Esophagus squamous epithelium (tissue), 5 donors: Measurements from ENCODE around the gene GCK. TPM values are rescaled to one million over a fixed set of nuclear protein-coding genes. Genes with fewer than 3 reads are reported as not detected.

Source experiments
- DNase-seq: peaks from one replicate; lab custom pipeline; 2025; lab: John Stamatoyannopoulos, UW
- H3K27ac ChIP-seq, 4 donors: fragments of 200-600 bp; sonication (generic); one replicate each; pipeline ENCODE4 v1.5.1; 2016 to 2019; ENCODE audit warnings: mild to moderate bottlenecking in 1 of 4
- H3K27me3 ChIP-seq, 4 donors: fragments of 200-600 bp; sonication (generic); 1 replicate in 3 of 4; 2 replicates in 1 of 4; pipeline versions ENCODE4 v1.5.1 to v1.6.0; 2017 to 2021; ENCODE audit warnings: antibody characterized with exemption in 1 of 4
- H3K36me3 ChIP-seq, 3 donors: fragments of 200-600 bp; sonication (generic); one replicate each; pipeline ENCODE4 v1.5.1; 2016 to 2019
- H3K4me1 ChIP-seq, 3 donors: fragments of 200-600 bp; sonication (generic); one replicate each; pipeline ENCODE4 v1.5.1; 2017 to 2019
- H3K4me3 ChIP-seq, 4 donors: fragments of 200-600 bp; sonication (generic); 1 replicate in 3 of 4; 2 replicates in 1 of 4; pipeline ENCODE4 v1.5.1; 2016 to 2019; ENCODE audit warnings: mild to moderate bottlenecking in 2 of 4, moderate library complexity in 1 of 4
- H3K9me3 ChIP-seq, 3 donors: fragments of 200-600 bp; sonication (generic); one replicate each; pipeline ENCODE4 v1.5.1; 2016 to 2019
- POLR2A ChIP-seq, 4 donors: fragments of 450-650 bp; IDR thresholded peaks; one replicate each; pipeline ENCODE4 v1.6.1; 2017; ENCODE audit warnings: antibody characterized with exemption in 4 of 4, mild to moderate bottlenecking in 4 of 4, moderate library complexity in 3 of 4
- WGBS, 2 donors: methylation state at CpG; one replicate each; pipeline ENCODE4 v1.1.5; 2018; 5-methylcytosine and 5-hydroxymethylcytosine counted together
- intact Hi-C: fragments of 100-400 bp; cut with DNase I; formaldehyde crosslinking; loops from one replicate; pipeline ENCODE4 v1.15.0; 2022
- total RNA-seq, 4 donors: library from RNA; depleted of rRNA; stranded (reverse); fragments of >200 nt; gene quantifications; one replicate each; pipeline ENCODE4 v1.1.0, GENCODE V29; 2016
- TF ChIP-seq, protein P1 (sequence below), 6 experiments: fragments of 450-650 bp in 4 of 6; fragments of 200-600 bp in 2 of 6; sonication (generic) in 2 of 6; IDR thresholded peaks; one replicate each; pipeline ENCODE4 v1.5.1; 2016 to 2019; ENCODE audit warnings: antibody characterized with exemption in 6 of 6, mild to moderate bottlenecking in 4 of 6, moderate library complexity in 4 of 6
- donor health status: DM: yes; HTN: yes; CAD: no.

GCK gene
- total RNA-seq, 4 donors from 2014 or later, result 0.38 TPM; not detected in 3

DNA sequence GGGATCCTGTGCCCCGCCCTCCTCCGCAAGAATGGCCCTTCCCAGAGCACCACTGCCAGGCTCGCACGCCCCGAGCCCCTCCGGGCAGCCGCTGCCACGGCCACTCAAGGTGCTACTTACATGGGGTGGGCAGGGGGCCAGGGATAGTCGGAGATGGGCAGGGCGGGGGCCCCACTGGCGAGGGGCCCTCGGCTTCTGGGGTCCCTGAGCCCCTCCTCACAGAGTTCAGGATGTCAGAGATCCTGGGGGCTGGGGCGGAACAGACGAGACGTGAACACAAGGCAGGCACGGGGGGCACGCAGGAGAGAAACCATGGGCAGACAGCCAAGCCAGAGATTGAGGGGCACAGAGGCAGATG is 37.1 kb upstream of the GCK start:
- H3K4me3 ChIP-seq, result no peak overlapping the region
- TF ChIP-seq, protein P1, sequence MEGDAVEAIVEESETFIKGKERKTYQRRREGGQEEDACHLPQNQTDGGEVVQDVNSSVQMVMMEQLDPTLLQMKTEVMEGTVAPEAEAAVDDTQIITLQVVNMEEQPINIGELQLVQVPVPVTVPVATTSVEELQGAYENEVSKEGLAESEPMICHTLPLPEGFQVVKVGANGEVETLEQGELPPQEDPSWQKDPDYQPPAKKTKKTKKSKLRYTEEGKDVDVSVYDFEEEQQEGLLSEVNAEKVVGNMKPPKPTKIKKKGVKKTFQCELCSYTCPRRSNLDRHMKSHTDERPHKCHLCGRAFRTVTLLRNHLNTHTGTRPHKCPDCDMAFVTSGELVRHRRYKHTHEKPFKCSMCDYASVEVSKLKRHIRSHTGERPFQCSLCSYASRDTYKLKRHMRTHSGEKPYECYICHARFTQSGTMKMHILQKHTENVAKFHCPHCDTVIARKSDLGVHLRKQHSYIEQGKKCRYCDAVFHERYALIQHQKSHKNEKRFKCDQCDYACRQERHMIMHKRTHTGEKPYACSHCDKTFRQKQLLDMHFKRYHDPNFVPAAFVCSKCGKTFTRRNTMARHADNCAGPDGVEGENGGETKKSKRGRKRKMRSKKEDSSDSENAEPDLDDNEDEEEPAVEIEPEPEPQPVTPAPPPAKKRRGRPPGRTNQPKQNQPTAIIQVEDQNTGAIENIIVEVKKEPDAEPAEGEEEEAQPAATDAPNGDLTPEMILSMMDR (IDR thresholded peaks at IDR 0.05), result no peak
- no peak for TF ChIP-seq POLR2A (IDR thresholded peaks at IDR 0.05)

DNA sequence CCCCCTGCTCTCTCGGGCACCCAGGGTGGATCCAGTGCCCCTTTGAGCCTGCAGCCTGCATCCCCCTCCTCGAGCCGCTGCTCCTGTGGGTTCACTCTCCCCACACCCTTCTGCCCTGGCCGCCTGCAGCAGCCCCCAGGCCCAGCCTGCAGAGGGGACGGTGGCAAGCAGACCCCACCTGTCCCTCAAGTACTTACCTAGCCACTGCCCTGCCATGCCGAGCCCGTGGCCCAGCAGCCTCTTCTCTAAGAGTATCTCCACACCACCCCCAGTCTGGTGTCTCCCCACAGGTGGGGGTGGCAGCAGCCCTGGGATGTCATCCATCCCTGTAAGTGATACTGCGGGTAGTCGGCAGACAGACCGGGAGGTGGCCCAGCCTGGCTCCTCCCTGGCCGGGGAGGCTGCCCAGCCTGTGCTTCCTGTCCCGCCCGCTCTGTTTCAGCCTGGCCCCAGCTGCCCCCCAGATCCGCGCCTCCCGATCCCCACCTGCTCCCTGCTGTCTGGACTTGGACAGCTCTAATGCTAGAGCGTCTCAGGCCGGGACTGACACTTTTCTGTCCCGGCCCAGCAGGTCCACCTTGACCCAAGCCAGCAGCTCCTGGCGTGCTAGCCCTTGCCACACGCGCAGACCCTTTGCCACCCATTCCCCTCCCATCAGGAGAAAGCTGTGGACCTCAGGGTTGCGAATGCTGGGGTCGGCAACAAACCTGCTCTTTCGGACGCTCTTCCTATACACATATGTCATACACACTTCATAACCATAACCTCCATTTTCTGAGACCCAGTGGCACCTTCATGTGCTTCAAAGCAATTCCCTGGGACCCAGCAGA is 36.5 kb upstream of the GCK start:
- WGBS, 2 donors, result 59 to 72% methylated on average over 14 to 24 of the region's 26 CpGs
- no peak overlapping the region for H3K27ac ChIP-seq
- intact Hi-C loops, result no loop called here
- peaks cover 5 to 33% (median 14%) of the 10 kb centered on the region in 3 donors for H3K4me1 ChIP-seq
- H3K36me3 ChIP-seq, result no peaks in the 10 kb centered on the region
- TF ChIP-seq, protein P1 (IDR thresholded peaks at IDR 0.05), result no peak
- no peak for TF ChIP-seq POLR2A (IDR thresholded peaks at IDR 0.05)
- no peak overlapping the region for H3K4me3 ChIP-seq
- H3K9me3 ChIP-seq, result no peaks in the 10 kb centered on the region
- DNase-seq, result no peak
- H3K27me3 ChIP-seq, result peaks cover 0 to 32% (median 0%) of the 10 kb centered on the region in 4 donors

More for the DNA sequence above, 37.1 kb upstream of the GCK start:
- Histone ChIP-seq H3K4me1 (peaks cover 5 to 33% (median 14%) of the 10 kb centered on the region in 3 donors), H3K36me3 (no peaks in the 10 kb centered on the region), H3K27ac (no peak overlapping the region), H3K27me3 (peaks cover 0 to 32% (median 0%) of the 10 kb centered on the region in 4 donors), H3K9me3 (no peaks in the 10 kb centered on the region)
- DNase-seq, result no peak
- WGBS, 2 donors, result 60% methylated on average over 13 of the region's 17 CpGs; no CpG with 5 or more reads in 1 of the 2 donors
- intact Hi-C loops, result no loop called here

DNA sequence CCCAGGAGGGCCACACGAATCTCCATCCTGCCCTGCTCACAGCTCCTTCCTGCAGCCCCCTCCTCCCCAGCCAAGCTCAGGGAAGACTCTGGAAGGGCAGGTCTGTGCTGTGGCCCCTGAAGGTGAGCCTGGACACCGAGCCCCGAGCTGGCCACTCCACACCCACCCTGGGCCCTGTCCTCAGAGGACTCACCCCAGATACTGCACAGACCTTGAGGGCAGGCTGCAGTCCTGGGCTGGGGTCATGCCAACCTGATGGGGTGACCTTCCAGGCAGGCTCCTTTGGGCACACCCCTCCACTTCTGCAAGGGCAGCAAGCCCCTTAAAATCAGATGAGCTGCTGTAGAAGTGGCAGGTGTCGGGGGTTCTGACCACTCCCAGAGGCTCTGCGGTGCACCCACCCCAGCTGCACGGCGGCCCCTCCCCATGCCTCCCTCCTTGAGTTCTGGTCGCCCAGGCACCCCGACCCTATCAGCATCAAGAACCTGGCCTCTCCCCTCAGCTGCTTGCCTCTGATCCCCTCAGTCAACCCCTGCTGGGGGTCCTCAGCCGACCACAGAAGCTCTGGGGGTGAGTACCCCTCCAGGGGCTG is 35.8 kb upstream of the GCK start:
- Histone ChIP-seq H3K27ac (no peak overlapping the region), H3K9me3 (no peaks in the 10 kb centered on the region), H3K4me3 (no peak overlapping the region), H3K27me3 (peaks cover 0 to 32% (median 0%) of the 10 kb centered on the region in 4 donors), H3K4me1 (peaks cover 5 to 33% (median 14%) of the 10 kb centered on the region in 3 donors), H3K36me3 (no peaks in the 10 kb centered on the region)
- no peak for DNase-seq
- TF ChIP-seq POLR2A (IDR thresholded peaks at IDR 0.05), result no peak
- TF ChIP-seq, protein P1 (IDR thresholded peaks at IDR 0.05), result no peak
- intact Hi-C loops, result no loop called here
- 29 to 67% methylated on average over 1 to 5 of the region's 10 CpGs for WGBS, 2 donors

DNA sequence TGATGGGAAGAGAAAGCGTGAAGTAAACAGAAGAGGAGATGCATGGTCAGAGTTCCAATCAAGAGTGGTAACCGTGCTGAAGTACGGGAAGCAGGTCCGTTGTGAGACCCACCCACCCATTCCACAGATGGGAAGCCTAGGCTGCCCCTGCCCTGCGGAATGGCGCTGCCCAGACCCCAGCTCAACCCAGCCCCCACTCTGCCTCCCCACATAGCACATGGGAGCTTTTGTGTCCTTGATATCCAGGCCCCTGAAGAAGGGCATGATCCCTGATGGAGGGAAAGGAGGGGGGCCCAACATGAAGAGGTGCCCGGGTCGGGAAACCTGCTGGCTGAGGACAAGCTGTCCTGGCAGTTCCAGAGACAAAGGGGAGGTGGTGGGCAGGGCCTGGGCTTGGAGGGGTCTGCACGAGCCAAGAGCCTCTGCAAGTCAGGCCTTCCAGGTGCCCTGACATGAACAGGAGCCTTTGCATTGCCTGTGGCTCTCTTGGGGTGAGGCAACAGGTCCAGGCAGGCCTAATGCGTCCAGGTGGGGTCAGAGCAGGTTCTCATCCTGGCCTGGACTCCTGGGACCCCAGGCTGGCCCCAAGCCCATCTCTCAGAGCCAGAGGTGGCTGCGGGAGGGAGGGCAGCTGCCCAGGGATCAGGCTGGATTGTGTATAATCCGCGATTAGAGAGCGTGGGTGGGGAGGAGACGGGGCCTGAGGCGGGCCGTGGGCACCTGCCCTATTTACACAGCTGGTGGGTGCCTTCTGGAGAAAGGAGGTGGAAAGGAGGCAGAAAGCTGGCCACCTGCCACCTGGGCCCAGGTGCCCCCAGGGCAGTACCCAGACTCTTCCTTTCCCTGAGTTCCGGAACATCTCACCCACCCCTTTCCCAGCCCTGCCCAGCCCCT is 35.1 kb upstream of the GCK start:
- no peak for TF ChIP-seq POLR2A (IDR thresholded peaks at IDR 0.05)
- TF ChIP-seq, protein P1 (IDR thresholded peaks at IDR 0.05), result no peak
- Histone ChIP-seq H3K36me3 (no peaks in the 10 kb centered on the region), H3K27me3 (peaks cover 0 to 35% (median 0%) of the 10 kb centered on the region in 4 donors), H3K27ac (no peak overlapping the region), H3K4me3 (no peak overlapping the region), H3K9me3 (no peaks in the 10 kb centered on the region), H3K4me1 (peaks cover 5 to 33% (median 14%) of the 10 kb centered on the region in 3 donors)
- intact Hi-C loops, result no loop called here
- no peak for DNase-seq
- WGBS, 2 donors, result 57 to 58% methylated on average over 8 to 11 of the region's 18 CpGs
